Measurements from ENCODE around the gene PACRG. TPM values are rescaled to one million over a fixed set of nuclear protein-coding genes. Genes with fewer than 3 reads are reported as not detected.

Gene PACRG
- polyA plus RNA-seq, 1 of the 3 experiments (the other 2 are of a cell fraction), result 0.56 TPM

GRCh38 chr6:162821102-162821501 lies 93.3 kb downstream of the PACRG start (continued):
- TF ChIP-seq MEF2A (IDR thresholded peaks at IDR 0.05; ENCODE audit: borderline replicate concordance, low read depth) (no peak), PBX3 (IDR thresholded peaks at IDR 0.05) (no peak), TEAD4 (IDR thresholded peaks at IDR 0.05; ENCODE audit: borderline replicate concordance, insufficient read depth) (no peak), EP300 (IDR thresholded peaks at IDR 0.05; ENCODE audit: borderline replicate concordance in 1 of 2, low read depth in 1 of 2, low read length in 1 of 2) (no peak), USF2 (IDR thresholded peaks at IDR 0.05; ENCODE audit: borderline replicate concordance, low read depth, low read length) (no peak), JUND (IDR thresholded peaks at IDR 0.05) (no peak), RCOR1 (IDR thresholded peaks at IDR 0.05; ENCODE audit: low read length) (no peak), RAD21 (IDR thresholded peaks at IDR 0.05; ENCODE audit: low read length) (no peak), FOXJ3 (CRISPR knock-in tag; IDR thresholded peaks at IDR 0.05) (no peak), SMC3 (IDR thresholded peaks at IDR 0.05; ENCODE audit: low read depth, low read length) (no peak), NRF1 (IDR thresholded peaks at IDR 0.05; ENCODE audit: low read depth, low read length) (no peak), CHD2 (IDR thresholded peaks at IDR 0.05; ENCODE audit: low read length, partially characterized antibody) (no peak)

GRCh38 chr6:162825597-162825996 lies 97.8 kb downstream of the PACRG start:
- H4K20me1 ChIP-seq (ENCODE audit: insufficient read depth), result no peaks in the 10 kb centered on the region
- no peaks in the 10 kb centered on the region for H3K27me3 ChIP-seq (ENCODE audit: insufficient read depth)
- H3K36me3 ChIP-seq (replicated peaks in 1 of 2; ENCODE audit: control insufficient read depth in 1 of 2, insufficient read depth in 2 of 2, low read length in 1 of 2), result no peaks in the 10 kb centered on the region
- no peak overlapping the region for H3K4me2 ChIP-seq
- H3K79me2 ChIP-seq (ENCODE audit: insufficient read depth), result no peaks in the 10 kb centered on the region
- H3K9ac ChIP-seq, result no peak overlapping the region
- H3K9me3 ChIP-seq, result no peaks in the 10 kb centered on the region
- H3F3A ChIP-seq (replicated peaks; ENCODE audit: insufficient read depth), result no peaks in the 10 kb centered on the region
- WGBS (ENCODE audit: low lambda C conversion rate), result 56% methylated on average over 6 of the region's 6 CpGs
- no peaks in the 10 kb centered on the region; a peak in 1 of 4 replicates for H3K4me1 ChIP-seq (ENCODE audit: control insufficient read depth in 1 of 2, insufficient read depth in 2 of 2, low read depth in 1 of 2, low read length in 1 of 2)
- H3K4me3 ChIP-seq (ENCODE audit: low read depth in 2 of 2, low read length in 1 of 2), result no peak overlapping the region
- no peaks in the 10 kb centered on the region for H3K9me2 ChIP-seq
- H2AFZ ChIP-seq (ENCODE audit: low read depth), result no peak overlapping the region
- H3K27ac ChIP-seq (ENCODE audit: low read depth in 2 of 2, low read length in 1 of 2), result no peak overlapping the region
- POLR2A ChIA-PET, result no interaction called here
- DNase-seq, result no peak
- CTCF ChIA-PET, result interaction anchor here (0.7 kb wide), 1 partner anchor 994 kb away, joined by 3 read pairs; no protein-coding TSS in a partner anchor
- TF ChIP-seq ZBTB33 (IDR thresholded peaks at IDR 0.05; ENCODE audit: borderline replicate concordance, low read depth) (no peak), REST (IDR thresholded peaks at IDR 0.05; ENCODE audit: low read depth, low read length) (no peak), YY1 (IDR thresholded peaks at IDR 0.05; ENCODE audit: low read depth) (no peak), ELF1 (IDR thresholded peaks at IDR 0.05) (no peak), POLR2AphosphoS5 (IDR thresholded peaks at IDR 0.05; ENCODE audit: low read depth, low read length) (no peak), RAD21 (IDR thresholded peaks at IDR 0.05; ENCODE audit: low read length) (no peak), CHD2 (IDR thresholded peaks at IDR 0.05; ENCODE audit: low read length, partially characterized antibody) (no peak), USF2 (IDR thresholded peaks at IDR 0.05; ENCODE audit: borderline replicate concordance, low read depth, low read length) (no peak), EZH2phosphoT487 (IDR thresholded peaks at IDR 0.05; ENCODE audit: borderline replicate concordance, low read depth) (no peak), IRF3 (IDR thresholded peaks at IDR 0.05; ENCODE audit: low read depth, low read length) (no peak), RXRA (IDR thresholded peaks at IDR 0.05; ENCODE audit: borderline replicate concordance, low read depth) (no peak), FOSL2 (IDR thresholded peaks at IDR 0.05; ENCODE audit: borderline replicate concordance, low read depth) (no peak), MAX (IDR thresholded peaks at IDR 0.05; ENCODE audit: low read depth) (no peak)
